ENCODE data around the gene RALGPS1.

Gene RALGPS1

DNA sequence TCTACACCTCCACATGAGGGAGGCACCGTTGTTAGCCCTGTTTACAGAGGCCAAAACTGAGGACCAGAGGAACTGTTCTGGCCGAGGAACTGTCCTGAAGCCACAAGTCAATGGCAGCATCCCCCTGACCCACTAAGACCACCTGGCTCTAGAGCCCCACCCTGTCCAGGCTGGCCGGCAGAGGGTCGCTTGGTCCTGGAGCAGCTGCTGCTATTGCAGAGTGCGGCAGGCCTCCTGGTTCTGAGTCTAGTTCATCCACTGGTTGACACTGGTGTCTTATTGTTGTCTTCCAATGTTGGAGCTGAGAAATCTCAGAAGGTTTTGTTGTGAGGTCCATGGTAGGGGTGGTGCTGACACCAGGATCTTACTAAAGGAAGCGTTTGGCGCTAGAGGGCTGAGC, 234.4 kb downstream of the RALGPS1 start:
- H3K4me3 ChIP-seq (replicated peaks; ENCODE audit: insufficient read depth, low read length): no peak overlapping the region
- H3K27ac ChIP-seq (replicated peaks): no peak overlapping the region
- no peaks in the 10 kb centered on the region for H3K27me3 ChIP-seq (ENCODE audit: insufficient read depth, poor library complexity, severe bottlenecking)
- TF ChIP-seq SPI1 (IDR thresholded peaks at IDR 0.05; ENCODE audit: borderline replicate concordance, low read depth) (no peak), POLR2AphosphoS5 (IDR thresholded peaks at IDR 0.05; ENCODE audit: low read depth) (no peak), GABPA (IDR thresholded peaks at IDR 0.05; ENCODE audit: low read depth) (no peak)
- TF ChIP-seq, protein P1, sequence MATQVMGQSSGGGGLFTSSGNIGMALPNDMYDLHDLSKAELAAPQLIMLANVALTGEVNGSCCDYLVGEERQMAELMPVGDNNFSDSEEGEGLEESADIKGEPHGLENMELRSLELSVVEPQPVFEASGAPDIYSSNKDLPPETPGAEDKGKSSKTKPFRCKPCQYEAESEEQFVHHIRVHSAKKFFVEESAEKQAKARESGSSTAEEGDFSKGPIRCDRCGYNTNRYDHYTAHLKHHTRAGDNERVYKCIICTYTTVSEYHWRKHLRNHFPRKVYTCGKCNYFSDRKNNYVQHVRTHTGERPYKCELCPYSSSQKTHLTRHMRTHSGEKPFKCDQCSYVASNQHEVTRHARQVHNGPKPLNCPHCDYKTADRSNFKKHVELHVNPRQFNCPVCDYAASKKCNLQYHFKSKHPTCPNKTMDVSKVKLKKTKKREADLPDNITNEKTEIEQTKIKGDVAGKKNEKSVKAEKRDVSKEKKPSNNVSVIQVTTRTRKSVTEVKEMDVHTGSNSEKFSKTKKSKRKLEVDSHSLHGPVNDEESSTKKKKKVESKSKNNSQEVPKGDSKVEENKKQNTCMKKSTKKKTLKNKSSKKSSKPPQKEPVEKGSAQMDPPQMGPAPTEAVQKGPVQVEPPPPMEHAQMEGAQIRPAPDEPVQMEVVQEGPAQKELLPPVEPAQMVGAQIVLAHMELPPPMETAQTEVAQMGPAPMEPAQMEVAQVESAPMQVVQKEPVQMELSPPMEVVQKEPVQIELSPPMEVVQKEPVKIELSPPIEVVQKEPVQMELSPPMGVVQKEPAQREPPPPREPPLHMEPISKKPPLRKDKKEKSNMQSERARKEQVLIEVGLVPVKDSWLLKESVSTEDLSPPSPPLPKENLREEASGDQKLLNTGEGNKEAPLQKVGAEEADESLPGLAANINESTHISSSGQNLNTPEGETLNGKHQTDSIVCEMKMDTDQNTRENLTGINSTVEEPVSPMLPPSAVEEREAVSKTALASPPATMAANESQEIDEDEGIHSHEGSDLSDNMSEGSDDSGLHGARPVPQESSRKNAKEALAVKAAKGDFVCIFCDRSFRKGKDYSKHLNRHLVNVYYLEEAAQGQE (IDR thresholded peaks at IDR 0.05; ENCODE audit: insufficient replicate concordance, low read depth): no peak
- TF ChIP-seq, protein P2, sequence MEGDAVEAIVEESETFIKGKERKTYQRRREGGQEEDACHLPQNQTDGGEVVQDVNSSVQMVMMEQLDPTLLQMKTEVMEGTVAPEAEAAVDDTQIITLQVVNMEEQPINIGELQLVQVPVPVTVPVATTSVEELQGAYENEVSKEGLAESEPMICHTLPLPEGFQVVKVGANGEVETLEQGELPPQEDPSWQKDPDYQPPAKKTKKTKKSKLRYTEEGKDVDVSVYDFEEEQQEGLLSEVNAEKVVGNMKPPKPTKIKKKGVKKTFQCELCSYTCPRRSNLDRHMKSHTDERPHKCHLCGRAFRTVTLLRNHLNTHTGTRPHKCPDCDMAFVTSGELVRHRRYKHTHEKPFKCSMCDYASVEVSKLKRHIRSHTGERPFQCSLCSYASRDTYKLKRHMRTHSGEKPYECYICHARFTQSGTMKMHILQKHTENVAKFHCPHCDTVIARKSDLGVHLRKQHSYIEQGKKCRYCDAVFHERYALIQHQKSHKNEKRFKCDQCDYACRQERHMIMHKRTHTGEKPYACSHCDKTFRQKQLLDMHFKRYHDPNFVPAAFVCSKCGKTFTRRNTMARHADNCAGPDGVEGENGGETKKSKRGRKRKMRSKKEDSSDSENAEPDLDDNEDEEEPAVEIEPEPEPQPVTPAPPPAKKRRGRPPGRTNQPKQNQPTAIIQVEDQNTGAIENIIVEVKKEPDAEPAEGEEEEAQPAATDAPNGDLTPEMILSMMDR (IDR thresholded peaks at IDR 0.05; ENCODE audit: insufficient read depth, low read length): no peak
- no peak for DNase-seq (ENCODE audit: low read depth in 1 of 2, low spot score in 1 of 2)

DNA sequence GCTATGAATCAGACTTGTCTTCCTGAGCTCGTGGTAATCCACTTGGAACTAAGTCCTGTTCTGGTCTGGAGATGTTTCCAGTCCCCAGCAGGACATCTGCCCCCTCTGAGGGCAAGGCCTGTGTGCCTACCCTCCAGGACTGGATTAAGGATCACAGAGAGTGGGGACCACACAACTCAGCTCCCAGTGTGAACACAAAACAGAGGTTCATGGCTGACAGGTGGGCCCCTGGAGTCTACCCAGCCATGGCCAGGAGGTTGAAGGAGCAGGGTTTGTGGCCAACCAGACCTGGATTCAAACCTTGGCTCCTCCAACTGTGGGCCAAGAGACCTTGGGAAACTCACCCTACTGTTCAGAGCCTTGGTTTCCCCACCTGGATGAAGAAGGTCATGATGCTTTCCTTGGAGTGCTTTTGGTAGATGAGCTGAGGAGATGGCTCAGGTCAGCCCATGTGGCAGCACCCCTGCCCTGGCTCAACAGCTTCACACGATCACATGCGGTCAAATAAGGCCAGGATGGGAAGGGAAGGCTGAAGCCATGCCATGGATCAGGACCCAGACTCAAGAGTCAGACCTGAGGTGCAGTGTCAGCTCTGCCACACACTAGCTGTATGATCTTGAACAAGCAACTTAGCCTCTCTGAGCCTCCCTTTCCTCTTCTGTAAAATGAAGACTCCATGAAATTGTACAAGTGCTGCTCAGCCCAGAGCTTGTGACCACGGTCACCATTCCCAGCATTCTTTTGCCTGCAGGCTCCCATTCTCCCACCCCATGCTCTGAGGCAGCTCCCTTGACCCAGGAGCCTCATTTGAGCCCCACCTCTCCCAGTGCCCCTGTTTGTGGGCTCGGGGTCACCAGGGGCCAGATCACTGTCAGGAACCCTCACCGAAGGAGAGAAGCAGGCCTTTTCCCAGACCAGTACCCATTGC, 235.1 kb downstream of the RALGPS1 start:
- DNase-seq (ENCODE audit: low read depth in 1 of 2, low spot score in 1 of 2): no peak
- TF ChIP-seq, protein P1 (IDR thresholded peaks at IDR 0.05; ENCODE audit: insufficient replicate concordance, low read depth): no peak
- no peak for TF ChIP-seq POLR2AphosphoS5 (IDR thresholded peaks at IDR 0.05; ENCODE audit: low read depth)
- TF ChIP-seq, protein P2 (IDR thresholded peaks at IDR 0.05; ENCODE audit: insufficient read depth, low read length): no peak
- TF ChIP-seq GABPA (IDR thresholded peaks at IDR 0.05; ENCODE audit: low read depth): no peak
- no peak for TF ChIP-seq SPI1 (IDR thresholded peaks at IDR 0.05; ENCODE audit: borderline replicate concordance, low read depth)
- Histone ChIP-seq H3K27ac (replicated peaks) (no peak overlapping the region), H3K4me3 (replicated peaks; ENCODE audit: insufficient read depth, low read length) (no peak overlapping the region), H3K27me3 (ENCODE audit: insufficient read depth, poor library complexity, severe bottlenecking) (no peaks in the 10 kb centered on the region)

DNA sequence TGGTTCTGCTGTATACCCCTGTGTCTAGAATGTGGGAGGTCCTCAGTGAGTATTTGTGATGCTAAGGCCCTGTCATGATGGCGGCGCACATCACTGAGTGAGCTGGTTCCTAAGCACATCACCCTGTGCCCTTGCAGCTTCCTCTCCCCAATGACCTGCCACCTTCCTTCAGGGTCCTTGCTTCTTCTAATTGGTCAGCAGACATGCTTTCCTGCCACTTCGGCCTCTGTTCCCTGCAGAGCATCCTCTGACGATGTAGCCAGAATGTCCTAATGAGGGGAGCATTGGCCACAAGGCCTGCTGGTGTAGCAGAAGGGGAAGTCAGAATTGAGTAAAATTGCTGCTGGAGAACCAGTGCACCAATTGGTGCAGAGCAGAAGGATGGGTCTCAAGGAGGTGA, 238.9 kb downstream of the RALGPS1 start:
- Histone ChIP-seq H3K27me3 (ENCODE audit: insufficient read depth, poor library complexity, severe bottlenecking) (peaks cover 2% of the 10 kb centered on the region), H3K27ac (replicated peaks) (no peak overlapping the region), H3K4me3 (replicated peaks; ENCODE audit: insufficient read depth, low read length) (no peak overlapping the region)
- TF ChIP-seq, protein P2 (IDR thresholded peaks at IDR 0.05; ENCODE audit: insufficient read depth, low read length): no peak
- TF ChIP-seq SPI1 (IDR thresholded peaks at IDR 0.05; ENCODE audit: borderline replicate concordance, low read depth): peak; percentile 8; the same call in 1 of the 2 replicates
- DNase-seq (ENCODE audit: low read depth in 1 of 2, low spot score in 1 of 2): no peak
